Dermis microvascular lymphatic vessel endothelial cell (primary cell): ENCODE data around the gene PHF2. TPM values are rescaled to one million over a fixed set of nuclear protein-coding genes. Genes with fewer than 3 reads are reported as not detected.

Source experiments
- DNase-seq, 2 donors: peaks; one replicate each; pipeline versions ENCODE4 v3.0.0 to v3.0.0-alpha.2; 2010; ENCODE audit warnings: low read depth in 2 of 2
- total RNA-seq: library from RNA; depleted of rRNA; stranded (reverse); fragments of >200 nt; gene quantifications from 2 replicates; pipeline ENCODE4 v1.2.1, GENCODE V29; 2014

PHF2 gene
- total RNA-seq, 1 donor from 2014 or later, result 11.7 TPM

DNA sequence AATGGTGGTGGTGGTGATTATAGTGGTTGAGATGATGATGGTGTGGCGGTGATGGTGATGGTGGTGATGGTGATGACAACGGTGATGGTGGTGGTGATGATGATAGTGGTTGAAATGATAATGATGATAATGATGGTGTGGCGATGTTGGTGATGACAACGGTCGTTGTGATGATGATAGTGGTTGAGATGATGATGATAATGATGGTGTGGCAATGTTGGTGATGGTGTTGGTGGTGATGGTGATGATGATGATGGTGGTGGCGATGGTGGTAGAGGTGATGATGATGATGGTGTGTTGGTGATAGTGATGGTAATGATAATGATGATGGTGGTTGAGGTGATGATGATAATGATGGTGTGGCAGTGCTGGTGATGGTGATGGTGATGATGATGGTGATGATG, 48.0 kb downstream of the PHF2 start:
- no peak for DNase-seq

- DNase-seq, result no peak
Measured at GRCh38 chr9:93624977-93625376, 48.6 kb downstream of the PHF2 start.

DNA sequence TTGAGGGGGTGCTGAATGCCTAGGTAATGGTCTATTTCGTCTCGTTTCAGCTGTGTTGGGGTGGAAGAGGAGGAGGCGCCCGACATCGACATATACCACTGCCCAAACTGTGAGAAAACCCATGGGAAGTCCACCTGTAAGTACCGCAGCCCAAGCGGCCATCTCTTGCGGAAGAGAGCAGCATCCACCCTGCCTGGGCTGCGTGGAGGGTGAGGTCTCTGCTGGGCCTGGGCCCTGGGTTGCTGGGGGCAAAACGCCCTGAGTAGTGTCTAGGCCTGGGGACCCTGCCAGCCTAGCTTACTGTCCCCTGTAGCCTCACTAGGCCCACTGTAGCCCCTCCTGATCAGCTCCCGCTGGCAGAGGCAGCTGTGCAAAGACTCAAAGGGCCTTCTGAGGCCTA, 53.5 kb downstream of the PHF2 start:
- DNase-seq, result no peak

DNA sequence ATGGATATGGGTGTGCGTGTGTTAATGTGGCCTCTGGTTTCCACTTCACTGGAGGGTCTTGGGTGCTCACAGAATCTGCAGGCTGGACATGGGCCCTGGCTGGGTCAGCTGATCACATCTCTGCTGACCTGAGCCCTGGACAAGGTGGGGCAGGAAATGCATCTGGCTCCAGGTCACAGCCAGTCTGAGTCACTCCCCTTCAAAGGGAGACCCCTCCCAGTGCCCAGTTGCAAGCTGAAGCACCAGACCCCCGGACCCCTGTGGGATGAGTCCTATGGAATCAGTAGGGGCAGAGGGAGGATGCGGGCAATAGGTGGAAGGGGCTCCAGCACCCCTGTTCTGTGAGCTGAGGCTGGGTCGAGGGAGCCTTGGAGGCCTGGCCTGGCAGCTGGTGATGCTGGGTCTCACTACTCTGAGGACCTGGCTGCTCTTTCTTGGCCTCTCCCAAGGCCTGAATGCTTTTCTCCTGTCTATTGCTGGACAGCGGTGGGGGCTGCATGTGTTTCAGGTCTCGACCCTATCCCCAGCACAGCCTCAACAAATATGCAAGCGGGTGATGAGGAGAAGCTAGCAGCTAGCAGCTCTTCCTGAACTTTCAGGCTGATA, 54.5 kb downstream of the PHF2 start:
- DNase-seq, result no peak

- DNase-seq, result no peak
Measured at GRCh38 chr9:93633492-93634221, 57.3 kb downstream of the PHF2 start.

- DNase-seq, result no peak
Measured at GRCh38 chr9:93634311-93635185, 58.2 kb downstream of the PHF2 start.

DNA sequence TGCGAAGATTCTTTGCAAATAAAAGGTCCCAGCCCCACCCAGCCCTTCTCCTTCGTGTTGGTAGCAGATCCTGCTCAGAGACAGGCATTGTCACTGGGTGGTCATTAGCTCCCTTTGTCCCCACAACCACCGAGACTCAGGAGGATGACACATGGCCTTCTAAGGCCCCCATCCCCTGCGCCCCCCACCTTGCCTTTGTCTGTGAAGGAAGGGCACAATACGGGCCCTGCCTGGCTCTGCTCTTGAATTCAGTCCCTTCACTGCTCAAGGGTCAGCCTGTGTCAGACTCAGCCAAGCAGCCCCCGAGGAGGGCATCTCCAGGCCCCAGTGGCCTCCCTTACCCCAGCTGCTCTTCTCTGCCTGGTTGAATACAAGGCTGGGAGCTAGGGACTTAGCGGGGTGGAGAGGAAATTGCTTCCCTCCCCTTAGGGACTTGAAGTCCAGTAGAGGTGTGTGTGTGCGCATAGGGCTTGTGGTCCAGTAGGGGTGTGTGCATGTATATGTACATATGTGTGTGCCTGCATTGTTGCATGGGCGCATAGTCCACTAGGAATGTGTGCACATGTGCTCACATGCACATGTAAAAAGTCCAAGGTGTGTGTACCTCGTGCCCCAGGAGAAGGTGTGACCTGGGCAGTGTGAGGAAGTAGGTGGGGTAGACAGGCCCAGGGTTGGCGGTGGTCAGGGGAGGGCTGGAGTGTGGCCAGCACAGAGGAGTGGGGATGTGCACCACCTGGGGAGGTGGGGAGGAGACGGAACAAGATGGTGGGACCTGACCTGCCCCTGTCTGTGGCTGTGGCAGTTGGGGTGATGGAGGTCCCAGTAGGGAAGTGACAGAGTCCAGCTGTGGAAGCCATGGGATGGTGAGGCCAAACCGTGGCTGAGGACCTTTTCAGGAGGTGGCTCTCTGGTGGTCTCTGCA, 59.1 kb downstream of the PHF2 start:
- DNase-seq, result no peak

DNA sequence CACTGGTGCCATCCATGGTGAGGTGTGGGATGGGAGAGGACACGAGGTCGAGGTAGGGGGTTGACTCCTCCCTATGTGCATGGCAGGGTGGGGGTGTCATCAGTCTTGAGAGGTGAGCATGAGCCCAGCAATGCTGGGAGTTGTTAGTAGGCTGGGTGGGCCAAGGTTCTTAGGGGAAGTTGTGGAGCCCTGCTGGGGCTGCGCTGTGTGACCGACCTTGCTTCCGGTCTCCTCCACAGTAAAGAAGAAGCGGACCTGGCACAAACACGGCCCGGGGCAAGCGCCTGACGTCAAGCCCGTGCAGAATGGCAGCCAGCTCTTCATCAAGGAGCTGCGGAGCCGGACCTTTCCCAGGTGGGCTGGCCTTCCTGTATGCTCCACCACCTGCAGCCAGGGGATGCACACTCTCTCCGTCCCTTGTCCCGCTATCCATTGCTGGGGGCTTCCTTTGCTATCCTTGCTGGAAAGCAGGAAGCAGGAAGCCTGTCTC, 59.8 kb downstream of the PHF2 start:
- DNase-seq, result no peak

GRCh38 chr9:93636667-93637066, 60.3 kb downstream of the PHF2 start:
- no peak for DNase-seq

- no peak for DNase-seq
Measured at GRCh38 chr9:93637886-93638285, 61.5 kb downstream of the PHF2 start.

- no peak for DNase-seq
Measured at GRCh38 chr9:93640027-93640426, 63.6 kb downstream of the PHF2 start.

- no peak for DNase-seq
Measured at GRCh38 chr9:93642961-93643360, 66.6 kb downstream of the PHF2 start.

GRCh38 chr9:93644397-93645088, 68.2 kb downstream of the PHF2 start:
- DNase-seq, result no peak

DNA sequence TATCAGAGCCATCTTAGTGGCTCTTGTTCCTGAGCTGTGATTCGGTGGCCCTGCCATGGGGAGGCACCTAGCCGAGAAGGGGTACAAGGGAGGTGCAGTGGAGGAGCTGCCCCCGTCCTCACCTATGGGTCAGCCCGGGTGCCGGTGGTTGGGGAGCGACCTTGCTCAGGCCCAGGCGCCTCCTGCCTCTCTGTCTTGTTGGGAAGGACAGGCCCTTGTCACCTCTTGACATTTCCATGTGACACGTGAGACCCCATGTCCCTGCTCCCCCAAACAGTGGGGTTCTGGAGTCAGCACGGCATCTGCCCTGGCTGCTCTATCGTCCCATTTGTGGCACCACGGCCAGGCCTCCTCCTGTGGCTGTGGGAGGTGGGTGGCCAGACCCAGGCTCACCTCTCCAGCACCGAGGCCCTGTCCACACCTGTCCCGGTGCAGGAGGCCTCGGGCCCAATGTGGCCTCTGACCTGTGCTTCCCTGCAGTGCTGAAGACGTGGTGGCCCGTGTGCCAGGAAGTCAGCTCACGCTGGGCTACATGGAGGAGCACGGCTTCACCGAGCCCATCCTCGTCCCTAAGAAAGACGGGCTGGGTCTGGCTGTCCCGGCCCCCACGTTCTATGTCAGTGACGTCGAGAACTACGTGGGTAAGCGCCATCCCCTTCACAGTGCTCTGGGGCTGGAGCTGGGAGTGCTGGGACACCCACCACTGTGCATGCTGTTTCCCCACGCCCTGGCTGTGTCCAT, 68.9 kb downstream of the PHF2 start:
- DNase-seq, result no peak

- DNase-seq, result no peak
Measured at GRCh38 chr9:93645921-93646639, 69.7 kb downstream of the PHF2 start.

DNA sequence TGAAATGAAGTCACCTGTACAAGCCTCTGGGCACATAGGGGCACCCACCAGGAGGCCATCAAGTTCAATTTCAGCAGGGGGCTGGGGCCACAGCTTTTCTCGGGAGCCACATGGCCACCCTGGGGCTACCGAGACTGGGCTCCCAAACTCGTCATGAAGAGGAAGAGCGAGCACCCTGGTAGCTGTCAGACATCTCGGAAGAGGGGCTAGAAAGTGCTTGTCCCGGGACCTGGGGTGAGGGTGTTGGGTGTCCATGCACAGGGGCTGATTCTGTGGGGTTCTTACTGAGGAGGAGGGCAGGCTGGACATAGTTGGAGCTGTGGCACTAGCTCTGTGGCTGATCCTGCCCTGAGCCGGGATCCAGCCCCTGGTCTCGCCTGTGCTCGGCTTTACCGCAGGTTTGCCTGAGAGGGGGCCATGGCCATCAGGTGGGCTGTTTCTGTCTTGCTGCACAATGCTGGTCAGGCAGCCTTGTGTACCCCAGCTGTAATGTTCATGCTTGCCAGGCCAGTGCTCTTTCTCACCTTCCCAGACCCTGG, 70.3 kb downstream of the PHF2 start:
- DNase-seq, result no peak

- no peak for DNase-seq
Measured at GRCh38 chr9:93648181-93648580, 71.8 kb downstream of the PHF2 start.

DNA sequence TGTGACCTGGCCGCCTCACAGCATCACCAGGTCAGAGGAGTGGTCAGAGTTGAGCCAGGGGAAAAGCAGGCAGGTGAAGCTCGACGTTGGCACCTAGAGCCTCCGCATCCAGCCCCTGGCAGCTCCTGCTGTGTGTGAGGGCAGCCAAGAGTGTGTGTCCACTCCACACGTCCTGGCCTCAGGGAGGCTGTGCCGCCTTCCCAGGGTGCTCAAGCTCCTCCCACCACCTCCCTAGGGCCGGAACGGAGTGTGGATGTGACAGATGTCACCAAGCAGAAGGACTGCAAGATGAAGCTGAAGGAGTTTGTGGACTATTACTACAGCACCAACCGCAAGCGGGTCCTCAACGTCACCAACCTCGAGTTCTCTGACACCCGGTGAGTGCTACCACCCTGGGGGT, 72.5 kb downstream of the PHF2 start:
- no peak for DNase-seq
